ENCODE measurements around the gene LAMA1. TPM values are rescaled to one million over a fixed set of nuclear protein-coding genes. Genes with fewer than 3 reads are reported as not detected.

LAMA1 gene
- total and polyA plus RNA-seq, 2 donors (not counting 3 experiments of a cell fraction or from before 2014, with no cell fraction given), result 0.04 TPM; not detected in 1

GRCh38 chr18:7062236-7062635 is 55.4 kb downstream of the LAMA1 start:
- intact Hi-C loops (cut with micrococcal nuclease), result no loop called here
- ChIA-PET POLR2A (no interaction called here), CTCF (no interaction called here)
- no peaks in the 10 kb centered on the region for H3K9me3 ChIP-seq (replicated peaks; ENCODE audit: control insufficient read depth, insufficient read depth, low read length)
- H3K36me3 ChIP-seq (ENCODE audit: control insufficient read depth in 2 of 2, extremely low read depth in 1 of 2, insufficient read depth in 2 of 2, low read length in 2 of 2), result no peaks in the 10 kb centered on the region
- TF ChIP-seq GATA2 (IDR thresholded peaks at IDR 0.05; ENCODE audit: insufficient read depth, insufficient read length, low read depth, low read length) (no peak), POLR2AphosphoS5 (IDR thresholded peaks at IDR 0.05; ENCODE audit: insufficient read depth, low read depth, low read length) (no peak), JUN (IDR thresholded peaks at IDR 0.05; ENCODE audit: borderline replicate concordance, insufficient read depth, insufficient read length, low read depth) (no peak), FOS (IDR thresholded peaks at IDR 0.05; ENCODE audit: borderline replicate concordance, insufficient read depth, low read length) (no peak), POLR2A (IDR thresholded peaks at IDR 0.05; ENCODE audit: low read depth, low read length) (no peak), EZH2 (IDR thresholded peaks at IDR 0.05; ENCODE audit: borderline replicate concordance, low read depth, low read length, severe bottlenecking) (no peak), MYC (IDR thresholded peaks at IDR 0.05; ENCODE audit: low read depth, low read length) (no peak), CTCF (IDR thresholded peaks at IDR 0.05; ENCODE audit: extremely low read depth in 1 of 2, insufficient read depth in 1 of 2, low read depth in 1 of 2, low read length in 2 of 2) (no peak), MAX (IDR thresholded peaks at IDR 0.05; ENCODE audit: insufficient read depth, insufficient read length) (no peak)
- no peaks in the 10 kb centered on the region for H3K4me1 ChIP-seq (ENCODE audit: control insufficient read depth, extremely low read depth, insufficient read depth, low read length)
- no peaks in the 10 kb centered on the region for H4K20me1 ChIP-seq (replicated peaks; ENCODE audit: control insufficient read depth, extremely low read depth, insufficient read depth, low read length)
- dilution Hi-C loops (cut with MboI; ENCODE audit: extremely low pct_ligation_motif_present, low sequenced_read_pairs), result no loop called here
- H3K4me3 ChIP-seq (replicated peaks in 1 of 3; ENCODE audit: insufficient read depth in 1 of 3, low read depth in 1 of 3, low read length in 3 of 3), result no peak overlapping the region
- DNase-seq (ENCODE audit: low read depth, low spot score) (no peak), FAIRE-seq (no peak)
- no peaks in the 10 kb centered on the region for H3K27me3 ChIP-seq (ENCODE audit: control insufficient read depth in 2 of 2, insufficient read depth in 2 of 2, low read length in 2 of 2)
- H3K9me1 ChIP-seq (replicated peaks; ENCODE audit: control insufficient read depth, extremely low read depth, insufficient read depth, low read length), result no peaks in the 10 kb centered on the region
- no peak overlapping the region for H2AFZ ChIP-seq (ENCODE audit: low read depth, low read length)
- H3K79me2 ChIP-seq (ENCODE audit: control insufficient read depth, insufficient read depth, low read length), result no peaks in the 10 kb centered on the region
- H3K9ac ChIP-seq (replicated peaks; ENCODE audit: extremely low read depth, insufficient read depth, low read length), result no peak overlapping the region
- H3K27ac ChIP-seq (ENCODE audit: insufficient read depth, low read depth, low read length), result no peak overlapping the region
- no TSS peak for BruUV-seq (replicated peaks)
- no peak overlapping the region for H3K4me2 ChIP-seq (ENCODE audit: insufficient read depth, low read length)

Data from endothelial cell of umbilical vein (primary cell).